Gastroesophageal sphincter (tissue), 3 donors: ENCODE results near the gene SMURF1.

ENCODE experiments used
- EP300 ChIP-seq: sonication (generic); formaldehyde crosslinking; IDR thresholded peaks from one replicate; pipeline ENCODE4 v1.6.1; 2017; ENCODE audit warnings: antibody characterized with exemption, mild to moderate bottlenecking
- POLR2A ChIP-seq, 2 donors: fragments of 450-650 bp; IDR thresholded peaks; one replicate each; pipeline ENCODE4 v1.6.1; 2017; ENCODE audit warnings: antibody characterized with exemption in 2 of 2, mild to moderate bottlenecking in 2 of 2, moderate library complexity in 1 of 2
- POLR2AphosphoS5 ChIP-seq: sonication (generic); formaldehyde crosslinking; IDR thresholded peaks from one replicate; pipeline ENCODE4 v1.6.1; 2017; ENCODE audit warnings: antibody characterized with exemption
- TF ChIP-seq, protein P1 (sequence below), 4 experiments: fragments of 200-600 bp in 2 of 4; fragments of 450-650 bp in 2 of 4; sonication (generic) in 1 of 4; IDR thresholded peaks; one replicate each; pipeline ENCODE4 v1.5.1; 2017 to 2019; ENCODE audit warnings: antibody characterized with exemption in 4 of 4, mild to moderate bottlenecking in 2 of 4, moderate library complexity in 2 of 4

DNA sequence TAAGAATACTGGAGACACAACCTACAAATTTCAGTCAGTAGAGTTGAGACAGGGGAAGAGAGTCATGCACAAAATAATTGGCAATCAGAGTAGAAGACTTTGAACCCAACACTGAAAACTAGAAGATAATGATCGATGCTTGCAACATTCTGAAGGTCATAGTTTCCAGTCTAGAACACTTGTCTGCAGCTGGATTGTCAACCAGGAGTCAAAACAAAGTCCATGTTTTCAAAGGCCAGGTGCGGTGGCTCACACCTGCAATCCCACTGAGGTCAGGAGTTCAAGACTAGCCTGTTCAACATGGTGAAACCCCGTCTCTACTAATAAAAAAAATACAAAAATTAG lies 26.8 kb upstream of the SMURF1 start:
- TF ChIP-seq, protein P1, sequence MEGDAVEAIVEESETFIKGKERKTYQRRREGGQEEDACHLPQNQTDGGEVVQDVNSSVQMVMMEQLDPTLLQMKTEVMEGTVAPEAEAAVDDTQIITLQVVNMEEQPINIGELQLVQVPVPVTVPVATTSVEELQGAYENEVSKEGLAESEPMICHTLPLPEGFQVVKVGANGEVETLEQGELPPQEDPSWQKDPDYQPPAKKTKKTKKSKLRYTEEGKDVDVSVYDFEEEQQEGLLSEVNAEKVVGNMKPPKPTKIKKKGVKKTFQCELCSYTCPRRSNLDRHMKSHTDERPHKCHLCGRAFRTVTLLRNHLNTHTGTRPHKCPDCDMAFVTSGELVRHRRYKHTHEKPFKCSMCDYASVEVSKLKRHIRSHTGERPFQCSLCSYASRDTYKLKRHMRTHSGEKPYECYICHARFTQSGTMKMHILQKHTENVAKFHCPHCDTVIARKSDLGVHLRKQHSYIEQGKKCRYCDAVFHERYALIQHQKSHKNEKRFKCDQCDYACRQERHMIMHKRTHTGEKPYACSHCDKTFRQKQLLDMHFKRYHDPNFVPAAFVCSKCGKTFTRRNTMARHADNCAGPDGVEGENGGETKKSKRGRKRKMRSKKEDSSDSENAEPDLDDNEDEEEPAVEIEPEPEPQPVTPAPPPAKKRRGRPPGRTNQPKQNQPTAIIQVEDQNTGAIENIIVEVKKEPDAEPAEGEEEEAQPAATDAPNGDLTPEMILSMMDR (IDR thresholded peaks at IDR 0.05) = no peak
- TF ChIP-seq POLR2A (IDR thresholded peaks at IDR 0.05) (no peak), POLR2AphosphoS5 (no peak), EP300 (no peak)
